Ascending aorta (tissue), 2 donors: ENCODE results near the gene CD274. TPM values are rescaled to one million over a fixed set of nuclear protein-coding genes. Genes with fewer than 3 reads are reported as not detected.
"Not testable (repeated sequence)": the region's sequence is repeated elsewhere in the genome, so short reads cannot be mapped to it uniquely, and the experiment has no call there.

Experiments
- DNase-seq, 2 donors: peaks; one replicate each; pipeline ENCODE4 v3.0.0-alpha.2; 2019; ENCODE audit warnings: low spot score in 2 of 2
- H3K27ac ChIP-seq, 2 donors: fragments of 200-600 bp; sonication (generic); one replicate each; pipeline ENCODE4 v1.5.1; 2016 to 2017; ENCODE audit warnings: mild to moderate bottlenecking in 1 of 2
- H3K27me3 ChIP-seq: fragments of 200-600 bp; sonication (generic); one replicate; pipeline ENCODE4 v1.5.1; 2017
- H3K36me3 ChIP-seq, 2 donors: fragments of 200-600 bp; sonication (generic); one replicate each; pipeline ENCODE4 v1.5.1; 2016
- H3K4me1 ChIP-seq, 2 donors: fragments of 200-600 bp; sonication (generic); one replicate each; pipeline ENCODE4 v1.5.1; 2016 to 2017; ENCODE audit warnings: mild to moderate bottlenecking in 1 of 2
- H3K4me3 ChIP-seq, 2 donors: fragments of 200-600 bp; sonication (generic); one replicate each; pipeline ENCODE4 v1.5.1; 2016 to 2017; ENCODE audit warnings: mild to moderate bottlenecking in 1 of 2
- H3K9me3 ChIP-seq, 2 donors: fragments of 200-600 bp; sonication (generic); one replicate each; pipeline ENCODE4 v1.5.1; 2016
- CTCF ChIP-seq, 3 experiments: fragments of 200-600 bp in 2 of 3; fragments of 450-650 bp in 1 of 3; sonication (generic) in 2 of 3; IDR thresholded peaks; one replicate each; pipeline ENCODE4 v1.5.1; 2016 to 2019; ENCODE audit warnings: antibody characterized with exemption in 3 of 3, mild to moderate bottlenecking in 1 of 3, moderate library complexity in 1 of 3
- intact Hi-C: fragments of 100-400 bp; cut with DNase I; formaldehyde crosslinking; loops from one replicate; pipeline ENCODE4 v1.15.1; 2023
- total RNA-seq: library from RNA; depleted of rRNA; stranded (reverse); fragments of >200 nt; gene quantifications from one replicate; pipeline ENCODE4 v1.1.0, GENCODE V29; 2016

CD274 gene
- total RNA-seq, 1 donor from 2014 or later, result 23.8 TPM

GRCh38 chr9:5453004-5453403 lies 2.7 kb downstream of the CD274 start:
- Histone ChIP-seq H3K27me3 (no peaks in the 10 kb centered on the region), H3K36me3 (no peaks in the 10 kb centered on the region), H3K9me3 (no peaks in the 10 kb centered on the region), H3K27ac (peak overlapping the region; percentile 79 to 80), H3K4me1 (peaks cover 3 to 30% of the 10 kb centered on the region in 2 donors), H3K4me3 (no peak overlapping the region)
- no peak for DNase-seq
- TF ChIP-seq CTCF (IDR thresholded peaks at IDR 0.05), result no peak
- intact Hi-C loops, result loop anchor here (5.0 to 10.0 kb wide), 3 partner anchors 54 to 1926 kb away; partner anchors contain the start of genes ERMP1 and RFX3

- TF ChIP-seq CTCF (IDR thresholded peaks at IDR 0.05), result no peak
- peaks cover 0 to under 1% of the 10 kb centered on the region in 2 donors for H3K36me3 ChIP-seq
- H3K27me3 ChIP-seq, result no peaks in the 10 kb centered on the region
- no peak overlapping the region for H3K4me3 ChIP-seq
- peaks cover 3 to 30% of the 10 kb centered on the region in 2 donors for H3K4me1 ChIP-seq
- peak overlapping the region; percentile 79 to 80 for H3K27ac ChIP-seq
- peak in 1 of 2 donors; percentile 65 for DNase-seq
- intact Hi-C loops, result loop anchor here (5.0 to 10.0 kb wide), 3 partner anchors 54 to 1926 kb away; partner anchors contain the start of genes ERMP1 and RFX3
- H3K9me3 ChIP-seq, result no peaks in the 10 kb centered on the region
Measured at GRCh38 chr9:5453673-5454072, 3.3 kb downstream of the CD274 start.

DNA sequence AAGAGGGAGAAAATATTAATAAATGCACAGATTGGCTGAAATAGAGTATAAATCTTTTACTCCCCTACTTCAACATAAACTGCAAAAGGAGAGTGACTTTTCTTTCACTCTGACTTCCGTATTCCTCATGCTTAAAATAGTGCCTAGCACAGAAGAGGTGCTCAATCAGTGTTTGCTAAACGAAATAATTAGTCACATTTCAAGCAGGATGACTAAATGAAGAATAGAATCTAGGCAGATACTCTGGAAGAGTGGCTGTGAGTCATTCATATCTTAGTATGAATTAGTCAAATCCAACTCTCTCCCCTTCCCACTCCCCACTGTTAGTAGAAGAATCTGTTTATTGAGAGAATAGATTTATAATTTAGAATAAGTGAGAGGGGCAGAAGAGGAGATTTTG lies 4.8 kb downstream of the CD274 start:
- TF ChIP-seq CTCF (IDR thresholded peaks at IDR 0.05), result no peak
- peaks cover 1 to 6% of the 10 kb centered on the region in 2 donors for H3K36me3 ChIP-seq
- H3K27me3 ChIP-seq, result no peaks in the 10 kb centered on the region
- peak overlapping the region; percentile 79 to 80 for H3K27ac ChIP-seq
- DNase-seq, result no peak
- intact Hi-C loops, result loop anchor here (10.0 kb wide), 1 partner anchor 380 kb away; the partner anchor contains the start of gene ERMP1
- no peaks in the 10 kb centered on the region for H3K9me3 ChIP-seq
- peaks cover 3 to 22% of the 10 kb centered on the region in 2 donors for H3K4me1 ChIP-seq
- H3K4me3 ChIP-seq, result peak overlapping the region in 1 of 2 donors; percentile 1

DNA sequence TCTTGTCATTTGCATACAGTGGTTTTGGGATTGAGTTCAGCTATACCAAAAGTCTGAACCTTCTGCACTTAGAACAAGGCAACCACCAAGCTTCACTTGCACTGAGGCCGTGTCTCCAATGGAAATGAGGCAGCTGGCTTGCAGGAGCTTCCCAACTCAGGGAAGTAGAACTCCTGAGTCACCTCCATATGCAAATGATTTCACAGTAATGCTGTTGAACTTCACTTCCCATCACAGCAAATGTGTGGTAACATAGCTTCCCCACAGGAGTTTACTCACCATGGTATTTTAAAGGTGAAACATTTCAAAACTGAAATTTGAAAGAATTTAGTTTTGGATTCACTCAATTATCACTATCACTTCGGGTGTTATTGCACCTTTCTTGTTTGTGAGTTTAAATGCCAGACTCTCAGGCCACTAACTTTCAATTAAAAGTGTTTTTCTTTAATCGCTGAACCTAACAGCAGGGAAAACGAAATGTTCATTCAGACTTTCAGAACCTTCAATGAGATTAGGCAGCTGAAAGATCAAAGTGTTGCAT lies 9.0 kb downstream of the CD274 start:
- no peak for TF ChIP-seq CTCF (IDR thresholded peaks at IDR 0.05)
- intact Hi-C loops, result loop anchor here (10.0 kb wide), 1 partner anchor 375 kb away; the partner anchor contains the start of gene ERMP1
- Histone ChIP-seq H3K9me3 (no peaks in the 10 kb centered on the region), H3K4me3 (no peak overlapping the region), H3K36me3 (peaks cover 2 to 20% of the 10 kb centered on the region in 2 donors), H3K27me3 (no peaks in the 10 kb centered on the region), H3K4me1 (peaks cover 0 to 9% of the 10 kb centered on the region in 2 donors), H3K27ac (no peak overlapping the region)
- DNase-seq, result no peak

DNA sequence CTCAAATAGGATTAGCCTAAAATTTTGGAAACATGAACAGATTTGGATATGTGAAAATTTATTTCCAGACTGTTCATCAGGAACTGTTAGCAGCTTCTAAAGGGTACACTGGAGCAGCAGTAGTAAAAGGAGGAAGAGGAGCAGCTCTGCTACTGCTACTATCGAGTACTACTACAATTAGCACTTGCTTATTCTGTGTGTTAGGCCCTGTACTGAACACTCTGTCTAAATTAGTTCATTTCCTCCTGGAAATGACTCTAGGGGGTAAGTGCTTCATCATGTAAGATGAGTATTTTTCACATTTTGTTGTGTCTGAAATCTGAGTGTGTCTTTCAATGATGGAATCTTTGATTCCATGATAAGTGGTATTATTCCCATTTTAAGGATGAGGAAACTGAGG lies 9.8 kb downstream of the CD274 start:
- Histone ChIP-seq H3K27me3 (no peaks in the 10 kb centered on the region), H3K4me1 (peaks cover 0 to 3% of the 10 kb centered on the region in 2 donors), H3K4me3 (no peak overlapping the region), H3K27ac (no peak overlapping the region), H3K36me3 (peaks cover 2 to 20% of the 10 kb centered on the region in 2 donors), H3K9me3 (no peaks in the 10 kb centered on the region)
- no peak for TF ChIP-seq CTCF (IDR thresholded peaks at IDR 0.05)
- intact Hi-C loops, result no loop called here
- no peak for DNase-seq

DNA sequence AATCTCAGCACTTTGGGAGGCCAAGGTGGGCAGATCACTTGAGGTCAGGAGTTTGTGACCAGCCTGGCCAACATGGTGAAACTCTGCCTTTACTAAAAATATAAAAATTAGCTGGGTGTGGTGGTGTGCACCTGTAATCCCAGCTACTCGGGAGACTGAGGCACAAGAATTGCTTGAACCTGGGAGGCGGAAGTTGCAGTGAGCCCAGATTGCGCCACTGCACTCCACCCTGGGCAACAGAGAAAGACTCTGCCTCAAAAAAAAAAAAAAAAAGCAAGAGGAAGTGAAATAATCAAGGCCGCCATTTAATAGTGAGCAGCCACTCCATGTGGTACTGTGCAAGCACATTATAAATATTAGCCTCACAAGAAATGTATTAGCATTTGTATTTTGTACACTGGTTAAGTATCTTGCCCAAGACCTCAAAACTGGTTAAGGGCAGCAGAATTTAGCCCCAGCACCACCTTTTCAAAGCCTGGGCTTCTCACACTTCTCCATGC lies 14.5 kb downstream of the CD274 start:
- H3K4me3 ChIP-seq, H3K4me1 ChIP-seq, intact Hi-C loops, H3K27me3 ChIP-seq, DNase-seq, H3K9me3 ChIP-seq, H3K27ac ChIP-seq: not testable (repeated sequence)
- H3K36me3 ChIP-seq, result peaks cover 2 to 14% of the 10 kb centered on the region in 2 donors
